HEK293 (cell line): ENCODE data around the gene SLC37A2.

ENCODE experiments used
- CTCF ChIP-seq: fragments of 450-650 bp; formaldehyde crosslinking; IDR thresholded peaks from 2 replicates; pipeline ENCODE4 v1.5.1; 2016; ENCODE audit warnings: missing biosample characterization, missing genetic modification characterization
- KLF9 ChIP-seq: fragments of 450-650 bp; formaldehyde crosslinking; IDR thresholded peaks from 2 replicates; pipeline ENCODE4 v1.5.1; 2016; ENCODE audit warnings: missing biosample characterization, missing genetic modification characterization, low read depth
- REST ChIP-seq: fragments of 450-650 bp; formaldehyde crosslinking; IDR thresholded peaks from 2 replicates; pipeline ENCODE4 v1.5.1; 2016; ENCODE audit warnings: missing biosample characterization, missing genetic modification characterization
- ZNF223 ChIP-seq: fragments of 450-650 bp; formaldehyde crosslinking; IDR thresholded peaks from 2 replicates; pipeline ENCODE4 v1.5.1; 2016; ENCODE audit warnings: missing biosample characterization, missing genetic modification characterization
- ZNF394 ChIP-seq: fragments of 450-650 bp; formaldehyde crosslinking; IDR thresholded peaks from 2 replicates; pipeline ENCODE4 v1.5.1; 2016; ENCODE audit warnings: missing biosample characterization, missing genetic modification characterization, mild to moderate bottlenecking, moderate library complexity, borderline replicate concordance
- ZNF776 ChIP-seq: fragments of 450-650 bp; formaldehyde crosslinking; IDR thresholded peaks from 2 replicates; pipeline ENCODE4 v1.5.0; 2017; ENCODE audit warnings: missing biosample characterization, missing genetic modification characterization, borderline replicate concordance

- no peak for TF ChIP-seq ZNF394
- no peak for TF ChIP-seq REST (tag by site-specific recombination)
- TF ChIP-seq ZNF776 (tag by site-specific recombination), result no peak
- TF ChIP-seq CTCF (tag by site-specific recombination), result no peak
- no peak for TF ChIP-seq ZNF223
- no peak for TF ChIP-seq KLF9 (tag by site-specific recombination)
These were observed 25.7 kb downstream of the SLC37A2 start for GRCh38 chr11:125088576-125089455.
